Dermis lymphatic vessel endothelial cell (primary cell): ENCODE measurements around the gene CNST. TPM values are rescaled to one million over a fixed set of nuclear protein-coding genes. Genes with fewer than 3 reads are reported as not detected.

ENCODE experiments used
- total RNA-seq: library from RNA; depleted of rRNA; stranded (reverse); fragments of >200 nt; gene quantifications from 2 replicates; pipeline ENCODE4 v1.2.1, GENCODE V29; 2014

Gene CNST
- total RNA-seq = 30.9 and 37.9 TPM in 2 replicates

GRCh38 chr1:246566128-246566812 lies at the start of gene CNST, which contains the start of gene TFB2M:
CNST (plus strand) TSS chr1:246566456; CDS start chr1:246591563, 25,107 bp downstream.
TFB2M (minus strand) TSS chr1:246566261; CDS start chr1:246566138, 123 bp downstream.

Other genes starting within 250 kb of the CNST start
- 22.2 and 23.6 TPM in 2 replicates for gene SMYD3, start 59.2 kb upstream of the CNST start, total RNA-seq
- 14.3 and 17.3 TPM in 2 replicates for gene TFB2M, start 195 bp upstream of the CNST start, total RNA-seq
- 37.4 and 54.9 TPM in 2 replicates for gene SCCPDH, start 158.0 kb downstream of the CNST start, total RNA-seq